ENCODE data around the gene OBP2B. TPM values are rescaled to one million over a fixed set of nuclear protein-coding genes. Genes with fewer than 3 reads are reported as not detected.

OBP2B gene
- total and polyA plus RNA-seq, 10 of the 15 experiments (the other 5 are each of a cell fraction or from before 2014, with no cell fraction given): not detected

- Histone ChIP-seq H3K9me3 (replicated peaks; ENCODE audit: control insufficient read depth, insufficient read depth, low read length) (no peaks in the 10 kb centered on the region), H3K4me3 (no peak overlapping the region), H3K4me1 (ENCODE audit: control insufficient read depth, insufficient read depth, low read length) (no peaks in the 10 kb centered on the region), H3K4me2 (ENCODE audit: control insufficient read depth, insufficient read depth) (no peak overlapping the region), H3K9ac (ENCODE audit: control insufficient read depth, insufficient read depth, low read length) (no peak overlapping the region), H3K79me2 (ENCODE audit: control insufficient read depth, insufficient read depth, low read length) (no peaks in the 10 kb centered on the region), H3K36me3 (ENCODE audit: control insufficient read depth in 2 of 2, insufficient read depth in 2 of 2, low read length in 1 of 2) (no peaks in the 10 kb centered on the region), H3K27me3 (replicated peaks in 1 of 2; ENCODE audit: control insufficient read depth in 2 of 2, insufficient read depth in 2 of 2, low read length in 1 of 2) (no peaks in the 10 kb centered on the region; a peak in 2 of 4 replicates), H2AFZ (ENCODE audit: control insufficient read depth, low read depth, low read length) (no peak overlapping the region), H4K20me1 (ENCODE audit: control insufficient read depth, insufficient read depth) (no peaks in the 10 kb centered on the region), H3K27ac (ENCODE audit: control insufficient read depth, insufficient read depth) (no peak overlapping the region)
- CTCF ChIA-PET: no interaction called here
- no peak for DNase-seq (ENCODE audit: low read depth, low spot score)
- intact Hi-C loops (cut with micrococcal nuclease; ENCODE audit: unreplicated experiment): no loop called here
- no peak for FAIRE-seq
- SMC1A ChIA-PET (ENCODE audit: uncharacterized antibody, unreplicated experiment): no interaction called here
- RAD21 ChIA-PET (ENCODE audit: unreplicated experiment): no interaction called here
- no peak for ATAC-seq
- POLR2A ChIA-PET: no interaction called here
- 26% methylated on average over 11 of the region's 11 CpGs for WGBS (ENCODE audit: insufficient coverage, insufficient replicate concordance, low lambda C conversion rate, missing lambda C conversion rate)
- no peak for TF ChIP-seq HCFC1 (IDR thresholded peaks at IDR 0.05; ENCODE audit: low read length)
- in situ Hi-C loops (cut with MboI): no loop called here
- BruUV-seq (replicated peaks): no TSS peak
Observed at GRCh38 chr9:133227242-133227860, 18.3 kb upstream of the OBP2B start.

GRCh38 chr9:133226219-133227171 is 17.4 kb upstream of the OBP2B start:
- H3K79me2 ChIP-seq (ENCODE audit: control insufficient read depth, insufficient read depth, low read length): no peaks in the 10 kb centered on the region
- H3K36me3 ChIP-seq (ENCODE audit: control insufficient read depth in 2 of 2, insufficient read depth in 2 of 2, low read length in 1 of 2): no peaks in the 10 kb centered on the region
- ChIA-PET RAD21 (ENCODE audit: unreplicated experiment) (no interaction called here), POLR2A (no interaction called here), CTCF (no interaction called here), SMC1A (ENCODE audit: uncharacterized antibody, unreplicated experiment) (no interaction called here)
- WGBS (ENCODE audit: insufficient coverage, insufficient replicate concordance, low lambda C conversion rate, missing lambda C conversion rate): 27% methylated on average over 23 of the region's 25 CpGs
- in situ Hi-C loops (cut with MboI) (no loop called here), intact Hi-C loops (cut with micrococcal nuclease; ENCODE audit: unreplicated experiment) (no loop called here)
- no peaks in the 10 kb centered on the region for H4K20me1 ChIP-seq (ENCODE audit: control insufficient read depth, insufficient read depth)
- H3K27ac ChIP-seq (ENCODE audit: control insufficient read depth, insufficient read depth): no peak overlapping the region
- H3K4me2 ChIP-seq (ENCODE audit: control insufficient read depth, insufficient read depth): no peak overlapping the region
- ATAC-seq (no peak), DNase-seq (ENCODE audit: low read depth, low spot score) (no peak), FAIRE-seq (no peak)
- H3K4me3 ChIP-seq: no peak overlapping the region
- no peaks in the 10 kb centered on the region for H3K4me1 ChIP-seq (ENCODE audit: control insufficient read depth, insufficient read depth, low read length)
- no peaks in the 10 kb centered on the region for H3K9me3 ChIP-seq (replicated peaks; ENCODE audit: control insufficient read depth, insufficient read depth, low read length)
- no peaks in the 10 kb centered on the region; a peak in 2 of 4 replicates for H3K27me3 ChIP-seq (replicated peaks in 1 of 2; ENCODE audit: control insufficient read depth in 2 of 2, insufficient read depth in 2 of 2, low read length in 1 of 2)
- no TSS peak for BruUV-seq (replicated peaks)
- no peak overlapping the region for H3K9ac ChIP-seq (ENCODE audit: control insufficient read depth, insufficient read depth, low read length)
- no peak overlapping the region for H2AFZ ChIP-seq (ENCODE audit: control insufficient read depth, low read depth, low read length)
- TF ChIP-seq BCL11A (IDR thresholded peaks at IDR 0.05; ENCODE audit: low read depth, low read length) (no peak), HDAC6 (IDR thresholded peaks at IDR 0.05; ENCODE audit: unreplicated experiment) (no peak), REST (IDR thresholded peaks at IDR 0.05; ENCODE audit: low read depth, low read length) (no peak), BACH1 (IDR thresholded peaks at IDR 0.05; ENCODE audit: borderline replicate concordance) (no peak), HDGF (IDR thresholded peaks at IDR 0.05) (no peak), RBBP5 (conservative IDR thresholded peaks at IDR 0.05) (no peak), NR2C1 (IDR thresholded peaks at IDR 0.05) (no peak), SMC3 (IDR thresholded peaks at IDR 0.05; ENCODE audit: borderline replicate concordance, low read length) (no peak), JUNB (IDR thresholded peaks at IDR 0.05) (no peak)
- TF ChIP-seq, protein P1, sequence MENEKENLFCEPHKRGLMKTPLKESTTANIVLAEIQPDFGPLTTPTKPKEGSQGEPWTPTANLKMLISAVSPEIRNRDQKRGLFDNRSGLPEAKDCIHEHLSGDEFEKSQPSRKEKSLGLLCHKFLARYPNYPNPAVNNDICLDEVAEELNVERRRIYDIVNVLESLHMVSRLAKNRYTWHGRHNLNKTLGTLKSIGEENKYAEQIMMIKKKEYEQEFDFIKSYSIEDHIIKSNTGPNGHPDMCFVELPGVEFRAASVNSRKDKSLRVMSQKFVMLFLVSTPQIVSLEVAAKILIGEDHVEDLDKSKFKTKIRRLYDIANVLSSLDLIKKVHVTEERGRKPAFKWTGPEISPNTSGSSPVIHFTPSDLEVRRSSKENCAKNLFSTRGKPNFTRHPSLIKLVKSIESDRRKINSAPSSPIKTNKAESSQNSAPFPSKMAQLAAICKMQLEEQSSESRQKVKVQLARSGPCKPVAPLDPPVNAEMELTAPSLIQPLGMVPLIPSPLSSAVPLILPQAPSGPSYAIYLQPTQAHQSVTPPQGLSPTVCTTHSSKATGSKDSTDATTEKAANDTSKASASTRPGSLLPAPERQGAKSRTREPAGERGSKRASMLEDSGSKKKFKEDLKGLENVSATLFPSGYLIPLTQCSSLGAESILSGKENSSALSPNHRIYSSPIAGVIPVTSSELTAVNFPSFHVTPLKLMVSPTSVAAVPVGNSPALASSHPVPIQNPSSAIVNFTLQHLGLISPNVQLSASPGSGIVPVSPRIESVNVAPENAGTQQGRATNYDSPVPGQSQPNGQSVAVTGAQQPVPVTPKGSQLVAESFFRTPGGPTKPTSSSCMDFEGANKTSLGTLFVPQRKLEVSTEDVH (IDR thresholded peaks at IDR 0.05; ENCODE audit: low read depth, partially characterized antibody): no peak

Data from GM12878 (cell line).